Endodermal cell (in vitro differentiated cells): ENCODE data around the gene IRF9. TPM values are rescaled to one million over a fixed set of nuclear protein-coding genes. Genes with fewer than 3 reads are reported as not detected.

Experiments
- DNase-seq: peaks from one replicate; pipeline ENCODE4 v3.0.0-alpha.2; 2017
- H3K27ac ChIP-seq: 2 replicates; pipeline ENCODE4 v1.5.1; 2013; ENCODE audit warnings: mild to moderate bottlenecking, low read depth, low read length, moderate library complexity
- H3K27me3 ChIP-seq: 2 replicates; pipeline ENCODE4 v1.6.1; 2013; ENCODE audit warnings: mild to moderate bottlenecking, low read length, moderate library complexity; ENCODE audit not compliant: insufficient read depth, control insufficient read depth, poor library complexity, severe bottlenecking
- H3K36me3 ChIP-seq: 2 replicates; pipeline ENCODE4 v1.7.0; 2013; ENCODE audit warnings: mild to moderate bottlenecking, low read length, moderate library complexity; ENCODE audit not compliant: control insufficient read depth, insufficient read depth
- H3K4me1 ChIP-seq: one replicate; pipeline ENCODE4 v1.7.0; 2013; ENCODE audit warnings: low read length; ENCODE audit not compliant: control insufficient read depth, insufficient read depth
- H3K4me3 ChIP-seq: 2 replicates; pipeline ENCODE4 v1.5.1; 2013; ENCODE audit warnings: mild to moderate bottlenecking, low read length, moderate library complexity
- H3K9ac ChIP-seq: 2 replicates; pipeline ENCODE4 v1.6.1; 2013; ENCODE audit warnings: mild to moderate bottlenecking, low read length, moderate library complexity; ENCODE audit not compliant: poor library complexity, severe bottlenecking; ENCODE audit errors: extremely low read depth
- H3K9me3 ChIP-seq: 2 replicates; pipeline ENCODE4 v1.6.1; 2013; ENCODE audit warnings: mild to moderate bottlenecking, low read length, moderate library complexity; ENCODE audit not compliant: control insufficient read depth
- H3K27ac Mint-ChIP-seq: 2 replicates; pipeline ENCODE4 v1.8.0; 2020; ENCODE audit warnings: mixed read lengths
- H3K27me3 Mint-ChIP-seq: 2 replicates; pipeline ENCODE4 v1.8.0; 2021; ENCODE audit warnings: mild to moderate bottlenecking, mixed read lengths; ENCODE audit not compliant: insufficient read depth
- H3K36me3 Mint-ChIP-seq: 2 replicates; pipeline ENCODE4 v1.8.0; 2020; ENCODE audit warnings: low read depth, mixed read lengths
- H3K4me1 Mint-ChIP-seq: 2 replicates; pipeline ENCODE4 v1.8.0; 2020; ENCODE audit warnings: mixed read lengths
- H3K4me3 Mint-ChIP-seq: 2 replicates; pipeline ENCODE4 v1.8.0; 2020; ENCODE audit warnings: mild to moderate bottlenecking, moderate library complexity, mixed read lengths
- H3K9me3 Mint-ChIP-seq: 2 replicates; pipeline ENCODE4 v1.8.0; 2020; ENCODE audit warnings: mild to moderate bottlenecking, mixed read lengths
- CTCF ChIP-seq: fragments of 200-600 bp; sonication (generic); conservative IDR thresholded peaks from 2 replicates; pipeline ENCODE4 v1.5.0; 2021; ENCODE audit warnings: antibody characterized with exemption, mild to moderate bottlenecking
- WGBS, 2 experiments: methylation state at CpG; one replicate each; pipeline versions ENCODE4 v1.1.5 to v1.1.7; 2013; ENCODE audit warnings: missing lambda C conversion rate in 2 of 2, mixed read lengths in 1 of 2; ENCODE audit not compliant: insufficient coverage in 1 of 2, insufficient read length in 1 of 2; 5-methylcytosine and 5-hydroxymethylcytosine counted together
- total RNA-seq, 2 donors: library from RNA; stranded (reverse); fragmentation: NEBNext Ultra II Directional in 1 of 2; extraction: Animal tissue kit (Norgen Biotek cat#: 25700) in 1 of 2; gene quantifications; 2 replicates in 1 of 2; 3 replicates in 1 of 2; pipeline ENCODE4 v1.2.1, GENCODE V29; 2021

The IRF9 gene
- total RNA-seq, 2 donors from 2014 or later = 13.6 to 26.9 TPM

GRCh38 chr14:24207625-24208024 lies 46.6 kb downstream of the IRF9 start:
- no peak for DNase-seq
- Histone ChIP-seq H3K27me3 (no peaks in the 10 kb centered on the region), H3K27ac (no peak overlapping the region), H3K4me1 (no peaks in the 10 kb centered on the region), H3K36me3 (peaks cover 67% of the 10 kb centered on the region), H3K9me3 (peaks cover 7% of the 10 kb centered on the region), H3K4me3 (no peak overlapping the region), H3K9ac (no peak overlapping the region)
- no peak overlapping the region for H3K27ac Mint-ChIP-seq
- peaks cover 76% of the 10 kb centered on the region for H3K36me3 Mint-ChIP-seq
- no peaks in the 10 kb centered on the region for H3K4me1 Mint-ChIP-seq
- no peaks in the 10 kb centered on the region for H3K27me3 Mint-ChIP-seq
- no peak overlapping the region for H3K4me3 Mint-ChIP-seq
- peaks cover 7% of the 10 kb centered on the region for H3K9me3 Mint-ChIP-seq
- WGBS, 2 experiments = 90 to 100% methylated on average over 1 to 2 of the region's 2 CpGs
- no peak for TF ChIP-seq CTCF

GRCh38 chr14:24211311-24211710 lies 50.2 kb downstream of the IRF9 start:
- no peaks in the 10 kb centered on the region for H3K27me3 Mint-ChIP-seq
- no peak for DNase-seq
- peaks cover 46% of the 10 kb centered on the region for H3K36me3 Mint-ChIP-seq
- H3K27ac ChIP-seq = no peak overlapping the region
- H3K9me3 ChIP-seq = no peaks in the 10 kb centered on the region
- peaks cover 46% of the 10 kb centered on the region for H3K36me3 ChIP-seq
- WGBS, 2 experiments = 95 to 100% methylated on average over 3 to 6 of the region's 6 CpGs
- H3K27me3 ChIP-seq = no peaks in the 10 kb centered on the region
- H3K9me3 Mint-ChIP-seq = no peaks in the 10 kb centered on the region
- no peak for TF ChIP-seq CTCF
- peaks cover 3% of the 10 kb centered on the region for H3K4me1 ChIP-seq
- peak overlapping the region; percentile 92 for H3K4me3 Mint-ChIP-seq
- H3K4me1 Mint-ChIP-seq = peaks cover 16% of the 10 kb centered on the region
- H3K27ac Mint-ChIP-seq = peak overlapping the region; percentile 8
- H3K9ac ChIP-seq = no peak overlapping the region
- no peak overlapping the region for H3K4me3 ChIP-seq

GRCh38 chr14:24212924-24213865 lies 52.1 kb downstream of the IRF9 start, which contains the start of gene CHMP4A:
Gene CHMP4A, minus strand, starts transcription at chr14:24213488. Its CDS starts 49 bp downstream, at chr14:24213439.
- no peaks in the 10 kb centered on the region for H3K9me3 Mint-ChIP-seq
- DNase-seq = peak; percentile 99
- H3K4me1 ChIP-seq = peaks cover 3% of the 10 kb centered on the region
- H3K4me3 Mint-ChIP-seq = peak within 1 kb of the TSS; percentile 92
- peaks cover 37% of the 10 kb centered on the region for H3K36me3 Mint-ChIP-seq
- H3K27ac Mint-ChIP-seq = peak within 1 kb of the TSS; percentile 99
- H3K4me3 ChIP-seq = peak within 1 kb of the TSS; percentile 85
- peaks cover 16% of the 10 kb centered on the region for H3K4me1 Mint-ChIP-seq
- H3K27me3 Mint-ChIP-seq = no peaks in the 10 kb centered on the region
- H3K9ac ChIP-seq = peak within 1 kb of the TSS; percentile 79
- WGBS, 2 experiments = 0% methylated on average over 26 to 53 of the region's 53 CpGs
- no peaks in the 10 kb centered on the region for H3K27me3 ChIP-seq
- peak within 1 kb of the TSS; percentile 92 for H3K27ac ChIP-seq
- peak; percentile 49 for TF ChIP-seq CTCF
- peaks cover 38% of the 10 kb centered on the region for H3K36me3 ChIP-seq
- no peaks in the 10 kb centered on the region for H3K9me3 ChIP-seq
